Vagina (tissue), 2 donors: ENCODE measurements around the gene IDUA.

ENCODE experiments used
- POLR2AphosphoS5 ChIP-seq, 2 donors: sonication (generic); formaldehyde crosslinking; IDR thresholded peaks; one replicate each; pipeline ENCODE4 v1.9.0; 2017; ENCODE audit warnings: antibody characterized with exemption in 2 of 2, mild to moderate bottlenecking in 2 of 2, low read depth in 1 of 2; ENCODE audit not compliant: insufficient read depth in 1 of 2
- TF ChIP-seq, protein P1 (sequence below), 3 experiments: fragments of 450-650 bp in 2 of 3; fragments of 200-600 bp in 1 of 3; sonication (generic) in 1 of 3; IDR thresholded peaks; one replicate each; pipeline ENCODE4 v1.5.1; 2017 to 2019; ENCODE audit warnings: antibody characterized with exemption in 3 of 3, mild to moderate bottlenecking in 2 of 3, moderate library complexity in 2 of 3

DNA sequence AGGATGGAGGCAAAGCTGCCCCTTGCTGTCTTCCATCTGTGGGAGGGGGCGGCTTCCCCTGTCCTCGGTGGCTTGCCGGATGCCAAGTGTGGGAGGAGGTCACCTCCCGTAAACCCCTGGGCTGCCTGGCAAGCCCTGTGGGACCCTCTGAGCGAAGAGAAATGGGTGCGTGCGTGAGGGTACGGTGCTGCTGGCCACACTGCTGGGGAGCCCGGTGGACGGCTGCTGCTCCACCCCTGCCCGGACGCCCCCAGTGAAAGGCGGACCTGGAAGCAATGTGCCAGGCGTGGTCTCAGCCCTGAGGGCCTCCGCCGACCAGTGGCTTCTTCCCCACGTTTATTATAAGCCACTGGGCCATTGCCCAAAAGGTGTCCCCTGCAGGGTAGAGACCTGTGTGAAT, 4.6 kb upstream of the IDUA start:
- TF ChIP-seq, protein P1, sequence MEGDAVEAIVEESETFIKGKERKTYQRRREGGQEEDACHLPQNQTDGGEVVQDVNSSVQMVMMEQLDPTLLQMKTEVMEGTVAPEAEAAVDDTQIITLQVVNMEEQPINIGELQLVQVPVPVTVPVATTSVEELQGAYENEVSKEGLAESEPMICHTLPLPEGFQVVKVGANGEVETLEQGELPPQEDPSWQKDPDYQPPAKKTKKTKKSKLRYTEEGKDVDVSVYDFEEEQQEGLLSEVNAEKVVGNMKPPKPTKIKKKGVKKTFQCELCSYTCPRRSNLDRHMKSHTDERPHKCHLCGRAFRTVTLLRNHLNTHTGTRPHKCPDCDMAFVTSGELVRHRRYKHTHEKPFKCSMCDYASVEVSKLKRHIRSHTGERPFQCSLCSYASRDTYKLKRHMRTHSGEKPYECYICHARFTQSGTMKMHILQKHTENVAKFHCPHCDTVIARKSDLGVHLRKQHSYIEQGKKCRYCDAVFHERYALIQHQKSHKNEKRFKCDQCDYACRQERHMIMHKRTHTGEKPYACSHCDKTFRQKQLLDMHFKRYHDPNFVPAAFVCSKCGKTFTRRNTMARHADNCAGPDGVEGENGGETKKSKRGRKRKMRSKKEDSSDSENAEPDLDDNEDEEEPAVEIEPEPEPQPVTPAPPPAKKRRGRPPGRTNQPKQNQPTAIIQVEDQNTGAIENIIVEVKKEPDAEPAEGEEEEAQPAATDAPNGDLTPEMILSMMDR (IDR thresholded peaks at IDR 0.05), result no peak
- no peak for TF ChIP-seq POLR2AphosphoS5 (IDR thresholded peaks at IDR 0.05; ENCODE audit: insufficient read depth in 1 of 2, low read depth in 1 of 2)
